AG04449 (cell line): ENCODE measurements around the gene FBXO34.

Source experiments
- CTCF ChIA-PET: fragments of 350-600 bp; formaldehyde crosslinking; extraction: SDS; loops from one replicate; lab custom pipeline; 2021; ENCODE audit warnings: antibody characterized with exemption; lab: Yijun Ruan, JAX
- POLR2A ChIA-PET: fragments of 400-600, 350-600 bp; formaldehyde crosslinking; extraction: SDS; loops from one replicate; lab custom pipeline; 2020; ENCODE audit warnings: antibody characterized with exemption, inconsistent platforms; lab: Yijun Ruan, JAX
- DNase-seq: peaks from one replicate; pipeline ENCODE4 v3.0.0-alpha.2; 2010; ENCODE audit warnings: low read depth, low spot score
- H3K4me3 ChIP-seq: 2 replicates; pipeline ENCODE4 v1.5.1; 2011; ENCODE audit warnings: low read depth, mild to moderate bottlenecking, control low read depth, low read length
- CTCF ChIP-seq: IDR thresholded peaks from one replicate; pipeline ENCODE4 v1.5.1; 2011; ENCODE audit warnings: mild to moderate bottlenecking, moderate library complexity, low read length, control low read depth, inconsistent platforms; ENCODE audit not compliant: insufficient read depth; ENCODE audit errors: missing control alignments

FBXO34 gene

GRCh38 chr14:55274751-55275150, 3.5 kb downstream of the FBXO34 start:
- no peak for DNase-seq
- ChIA-PET CTCF (interaction anchor here (0.9 to 7.6 kb wide), 7 partner anchors 8 to 171 kb away, joined by 3 to 120 read pairs (median 4); no protein-coding TSS in a partner anchor), POLR2A (no interaction called here)
- no peak for TF ChIP-seq CTCF
- H3K4me3 ChIP-seq, result no peak overlapping the region

- CTCF ChIA-PET, result interaction anchor here (1.2 kb wide), 1 partner anchor 9 kb away, joined by 3 read pairs; no protein-coding TSS in a partner anchor
- no peak for DNase-seq
- H3K4me3 ChIP-seq, result no peak overlapping the region
- POLR2A ChIA-PET, result interaction anchor here (0.6 kb wide), 1 partner anchor 156 kb away, joined by 3 read pairs; no protein-coding TSS in a partner anchor
- no peak for TF ChIP-seq CTCF
Observed at GRCh38 chr14:55276736-55277135, 5.5 kb downstream of the FBXO34 start.

GRCh38 chr14:55277972-55278740, 6.9 kb downstream of the FBXO34 start:
- no peak overlapping the region for H3K4me3 ChIP-seq
- ChIA-PET CTCF (interaction anchor here (0.8 to 1.5 kb wide), 2 partner anchors 76 to 151 kb away, joined by 3 to 5 read pairs; no protein-coding TSS in a partner anchor), POLR2A (no interaction called here)
- TF ChIP-seq CTCF, result no peak
- no peak for DNase-seq

GRCh38 chr14:55279384-55279783, 8.2 kb downstream of the FBXO34 start:
- no peak for DNase-seq
- CTCF ChIA-PET, result interaction anchor here (0.5 to 1.0 kb wide), 2 partner anchors 9 to 190 kb away, joined by 3 to 6 read pairs; no protein-coding TSS in a partner anchor
- TF ChIP-seq CTCF, result no peak
- POLR2A ChIA-PET, result no interaction called here
- no peak overlapping the region for H3K4me3 ChIP-seq

- TF ChIP-seq CTCF, result no peak
- DNase-seq, result no peak
- H3K4me3 ChIP-seq, result no peak overlapping the region
- ChIA-PET POLR2A (no interaction called here), CTCF (interaction anchor here (1.0 to 4.9 kb wide), 2 partner anchors 9 to 11 kb away, joined by 3 to 48 read pairs; partner anchors contain the start of gene FBXO34)
Observed at GRCh38 chr14:55281316-55281839, 10.2 kb downstream of the FBXO34 start.
